Stimulated activated CD4-positive, alpha-beta T cell treated with anti-CD3 and anti-CD28 coated beads, Interleukin-1b, Interleukin-23, amount 100 ng/mL, for 48 hours (primary cell): ENCODE data around the gene PIP4K2B.
"Not testable (repeated sequence)": the region's sequence is repeated elsewhere in the genome, so short reads cannot be mapped to it uniquely, and the experiment has no call there.

Experiments
- DNase-seq: peaks from one replicate; pipeline ENCODE4 v3.0.0-alpha.2; 2020

The PIP4K2B gene

GRCh38 chr17:38728290-38728831, 71.0 kb downstream of the PIP4K2B start:
- peak; percentile 63 for DNase-seq

- DNase-seq: peak; percentile 89
These were observed 71.6 kb downstream of the PIP4K2B start for GRCh38 chr17:38727736-38728135.

GRCh38 chr17:38726145-38726544, 73.2 kb downstream of the PIP4K2B start:
- not testable (repeated sequence) for DNase-seq

- DNase-seq: no peak
These were observed 74.3 kb downstream of the PIP4K2B start for GRCh38 chr17:38725066-38725465.

- DNase-seq: no peak
These were observed 74.9 kb downstream of the PIP4K2B start for GRCh38 chr17:38724337-38724988.

- DNase-seq: no peak
These were observed 77.6 kb downstream of the PIP4K2B start for GRCh38 chr17:38721802-38722201.

- DNase-seq: no peak
These were observed 78.4 kb downstream of the PIP4K2B start for GRCh38 chr17:38720941-38721340.

- DNase-seq: no peak
These were observed 79.3 kb downstream of the PIP4K2B start for GRCh38 chr17:38719943-38720641.

- no peak for DNase-seq
These were observed 79.9 kb downstream of the PIP4K2B start for GRCh38 chr17:38719289-38719942.

GRCh38 chr17:38717139-38717745, 82.1 kb downstream of the PIP4K2B start:
- no peak for DNase-seq

GRCh38 chr17:38716368-38717005, 82.9 kb downstream of the PIP4K2B start:
- no peak for DNase-seq
